Uterus (tissue), 4 donors: ENCODE results near the gene PDZD4. TPM values are rescaled to one million over a fixed set of nuclear protein-coding genes. Genes with fewer than 3 reads are reported as not detected.

Source experiments
- DNase-seq, 2 donors: peaks; one replicate each; pipeline ENCODE4 v3.0.0-alpha.2; 2019 to 2020
- H3K27ac ChIP-seq, 2 donors: fragments of 200-600 bp; sonication (generic); 1 replicate in 1 of 2; 2 replicates in 1 of 2; pipeline ENCODE4 v1.5.1; 2016 to 2018
- H3K27me3 ChIP-seq, 2 donors: fragments of 200-600 bp; sonication (generic); one replicate each; pipeline ENCODE4 v1.5.1; 2018 to 2019; ENCODE audit warnings: control low read depth in 1 of 2
- H3K36me3 ChIP-seq, 2 donors: fragments of 200-600 bp; sonication (generic); one replicate each; pipeline ENCODE4 v1.5.1; 2019; ENCODE audit warnings: control low read depth in 1 of 2
- H3K4me1 ChIP-seq, 2 donors: fragments of 200-600 bp; sonication (generic); one replicate each; pipeline ENCODE4 v1.5.1; 2018 to 2019; ENCODE audit warnings: control low read depth in 1 of 2
- H3K4me3 ChIP-seq, 2 donors: fragments of 200-600 bp; sonication (generic); 1 replicate in 1 of 2; 2 replicates in 1 of 2; pipeline ENCODE4 v1.5.1; 2018 to 2019; ENCODE audit warnings: mild to moderate bottlenecking in 1 of 2
- H3K9me3 ChIP-seq, 2 donors: fragments of 200-600 bp; sonication (generic); one replicate each; pipeline ENCODE4 v1.5.1; 2019; ENCODE audit warnings: control low read depth in 1 of 2
- CTCF ChIP-seq, 4 experiments: fragments of 200-600 bp in 2 of 4; fragments of 450-650 bp in 2 of 4; sonication (generic) in 2 of 4; IDR thresholded peaks; one replicate each; pipeline ENCODE4 v1.5.1; 2016 to 2019; ENCODE audit warnings: antibody characterized with exemption in 4 of 4, mild to moderate bottlenecking in 2 of 4, moderate library complexity in 1 of 4
- POLR2A ChIP-seq, 2 donors: fragments of 450-650 bp; IDR thresholded peaks; one replicate each; pipeline ENCODE4 v1.6.1; 2016; ENCODE audit warnings: antibody characterized with exemption in 2 of 2, mild to moderate bottlenecking in 1 of 2, moderate library complexity in 1 of 2
- intact Hi-C: fragments of 100-400 bp; cut with DNase I; formaldehyde crosslinking; loops from one replicate; pipeline ENCODE4 v1.15.1; 2023; ENCODE audit warnings: low total_unique reads
- total RNA-seq, 4 donors: library from RNA; depleted of rRNA in 3 of 4; stranded (reverse); fragments of >200 nt in 3 of 4; gene quantifications; one replicate each; pipeline versions ENCODE4 v1.1.0 to v1.2.4, GENCODE V29; 2014 to 2023
- donor health status: DM: yes; HTN: yes; CAD: no.

The PDZD4 gene
- total RNA-seq, 4 donors from 2014 or later, result 2.6 to 21.3 (median 16.8) TPM

GRCh38 chrX:153806999-153807575 lies 23.3 kb downstream of the PDZD4 start:
- no peak overlapping the region for H3K27ac ChIP-seq
- H3K36me3 ChIP-seq, result no peaks in the 10 kb centered on the region
- no peak for TF ChIP-seq POLR2A (IDR thresholded peaks at IDR 0.05)
- no peaks in the 10 kb centered on the region for H3K4me1 ChIP-seq
- no peak for DNase-seq
- no peaks in the 10 kb centered on the region for H3K9me3 ChIP-seq
- H3K4me3 ChIP-seq, result no peak overlapping the region
- intact Hi-C loops, result no loop called here
- no peaks in the 10 kb centered on the region for H3K27me3 ChIP-seq

- no peak for DNase-seq
- Histone ChIP-seq H3K4me3 (no peak overlapping the region), H3K27ac (no peak overlapping the region), H3K4me1 (no peaks in the 10 kb centered on the region), H3K27me3 (no peaks in the 10 kb centered on the region), H3K36me3 (no peaks in the 10 kb centered on the region), H3K9me3 (no peaks in the 10 kb centered on the region)
- TF ChIP-seq CTCF (IDR thresholded peaks at IDR 0.05) (no peak), POLR2A (IDR thresholded peaks at IDR 0.05) (no peak)
- intact Hi-C loops, result no loop called here
Measured at GRCh38 chrX:153805436-153805835, 24.9 kb downstream of the PDZD4 start.

- H3K27me3 ChIP-seq, result no peaks in the 10 kb centered on the region
Measured at GRCh38 chrX:153804621-153805020, 25.7 kb downstream of the PDZD4 start.

GRCh38 chrX:153804100-153804595 lies 26.2 kb downstream of the PDZD4 start:
- Histone ChIP-seq H3K27me3 (no peaks in the 10 kb centered on the region), H3K9me3 (no peaks in the 10 kb centered on the region), H3K27ac (no peak overlapping the region), H3K36me3 (no peaks in the 10 kb centered on the region), H3K4me3 (no peak overlapping the region), H3K4me1 (no peaks in the 10 kb centered on the region)
- no peak for TF ChIP-seq POLR2A (IDR thresholded peaks at IDR 0.05)
- no peak for DNase-seq
- intact Hi-C loops, result no loop called here

More at GRCh38 chrX:153804621-153805020, 25.7 kb downstream of the PDZD4 start:
- no peaks in the 10 kb centered on the region for H3K4me1 ChIP-seq
- intact Hi-C loops, result no loop called here
- no peak for DNase-seq
- no peak for TF ChIP-seq POLR2A (IDR thresholded peaks at IDR 0.05)
- TF ChIP-seq CTCF (IDR thresholded peaks at IDR 0.05), result no peak
- no peaks in the 10 kb centered on the region for H3K9me3 ChIP-seq
- no peak overlapping the region for H3K4me3 ChIP-seq
- no peak overlapping the region for H3K27ac ChIP-seq
- no peaks in the 10 kb centered on the region for H3K36me3 ChIP-seq

- Histone ChIP-seq H3K36me3 (no peaks in the 10 kb centered on the region), H3K4me1 (no peaks in the 10 kb centered on the region), H3K27me3 (no peaks in the 10 kb centered on the region), H3K27ac (no peak overlapping the region), H3K4me3 (no peak overlapping the region), H3K9me3 (no peaks in the 10 kb centered on the region)
- intact Hi-C loops, result no loop called here
- DNase-seq, result no peak
- TF ChIP-seq CTCF (IDR thresholded peaks at IDR 0.05) (no peak), POLR2A (IDR thresholded peaks at IDR 0.05) (no peak)
Measured at GRCh38 chrX:153803211-153804099, 26.9 kb downstream of the PDZD4 start.

- intact Hi-C loops, result no loop called here
- TF ChIP-seq POLR2A (IDR thresholded peaks at IDR 0.05), result no peak
- TF ChIP-seq CTCF (IDR thresholded peaks at IDR 0.05), result no peak
- H3K4me3 ChIP-seq, result no peak overlapping the region
Measured at GRCh38 chrX:153802513-153803045, 27.8 kb downstream of the PDZD4 start.

More at GRCh38 chrX:153802513-153803045, 27.8 kb downstream of the PDZD4 start:
- no peaks in the 10 kb centered on the region for H3K36me3 ChIP-seq
- no peaks in the 10 kb centered on the region for H3K4me1 ChIP-seq
- H3K27me3 ChIP-seq, result no peaks in the 10 kb centered on the region
- no peak for DNase-seq
- no peaks in the 10 kb centered on the region for H3K9me3 ChIP-seq
- H3K27ac ChIP-seq, result no peak overlapping the region
